Endothelial cell of umbilical vein (primary cell): ENCODE measurements around the gene PFDN4. TPM values are rescaled to one million over a fixed set of nuclear protein-coding genes. Genes with fewer than 3 reads are reported as not detected.

Experiments
- BruUV-seq: library from RNA; stranded (reverse); fragments of 400-500 nt; replicated peaks from 2 replicates; lab custom pipeline; 2021; lab: Mats Ljungman, UMichigan
- CTCF ChIA-PET: fragments of 300-600, 350-600 bp; sonication (Branson Sonifier 250); formaldehyde crosslinking; loops from one replicate; lab custom pipeline; 2021; ENCODE audit warnings: antibody characterized with exemption, inconsistent platforms; lab: Charles Lee
- POLR2A ChIA-PET: fragments of 300-600, 350-600 bp; sonication (Branson Sonifier 250); formaldehyde crosslinking; loops from one replicate; lab custom pipeline; 2021; ENCODE audit warnings: antibody characterized with exemption, inconsistent platforms; lab: Charles Lee
- DNase-seq: peaks from one replicate; pipeline ENCODE4 v3.0.0-alpha.2; 2011; ENCODE audit warnings: low read depth, low spot score
- FAIRE-seq: peaks from 2 replicates; lab custom pipeline; 2011; peaks lifted over from hg19 to GRCh38; lab: Jason Lieb, UNC
- H2AFZ ChIP-seq: 2 replicates; pipeline ENCODE4 v1.6.0; 2012; ENCODE audit warnings: low read depth, low read length, control low read depth, inconsistent platforms
- H3K27ac ChIP-seq: 2 replicates; pipeline ENCODE4 v1.5.1; 2011; ENCODE audit warnings: low read depth, mild to moderate bottlenecking, control low read depth, low read length, moderate library complexity; ENCODE audit not compliant: insufficient read depth
- H3K27me3 ChIP-seq, 2 experiments: 2 replicates each; pipeline versions ENCODE4 v1.6.0 to v1.6.1; 2011; ENCODE audit warnings: low read length in 2 of 2, mixed read lengths in 1 of 2; ENCODE audit not compliant: control insufficient read depth in 2 of 2, insufficient read depth in 2 of 2
- H3K36me3 ChIP-seq, 2 experiments: 2 replicates in 1 of 2; 3 replicates in 1 of 2; pipeline ENCODE4 v1.5.1; 2011; ENCODE audit warnings: low read length in 2 of 2, mild to moderate bottlenecking in 1 of 2, moderate library complexity in 1 of 2; ENCODE audit not compliant: control insufficient read depth in 2 of 2, insufficient read depth in 2 of 2; ENCODE audit errors: extremely low read depth in 1 of 2
- H3K4me1 ChIP-seq: 3 replicates; pipeline ENCODE4 v1.5.1; 2011; ENCODE audit warnings: mild to moderate bottlenecking, low read length; ENCODE audit not compliant: control insufficient read depth, insufficient read depth; ENCODE audit errors: extremely low read depth
- H3K4me2 ChIP-seq: 2 replicates; pipeline ENCODE4 v1.6.1; 2011; ENCODE audit warnings: low read length, control low read depth, mixed read lengths; ENCODE audit not compliant: insufficient read depth
- H3K4me3 ChIP-seq, 3 experiments: fragments of 200-600 bp in 1 of 3; sonication (generic), shearing (Covaris generic) in 1 of 3; replicated peaks in 1 of 3; 2 replicates each; pipeline ENCODE4 v1.5.1; 2011 to 2016; ENCODE audit warnings: control low read depth in 3 of 3, low read length in 3 of 3, mild to moderate bottlenecking in 2 of 3, inconsistent platforms in 1 of 3, low read depth in 1 of 3, moderate library complexity in 1 of 3; ENCODE audit not compliant: insufficient read depth in 1 of 3
- H3K79me2 ChIP-seq: 2 replicates; pipeline ENCODE4 v1.6.0; 2012; ENCODE audit warnings: low read length, inconsistent platforms; ENCODE audit not compliant: control insufficient read depth, insufficient read depth
- H3K9ac ChIP-seq: replicated peaks from 2 replicates; pipeline ENCODE3; 2011; ENCODE audit warnings: low read length, control low read depth; ENCODE audit not compliant: insufficient read depth; ENCODE audit errors: extremely low read depth
- H3K9me1 ChIP-seq: replicated peaks from 3 replicates; pipeline ENCODE4 v1.6.0; 2011; ENCODE audit warnings: mild to moderate bottlenecking, low read length; ENCODE audit not compliant: control insufficient read depth, insufficient read depth; ENCODE audit errors: extremely low read depth
- H3K9me3 ChIP-seq: replicated peaks from 2 replicates; pipeline ENCODE4 v1.5.1; 2012; ENCODE audit warnings: low read length, inconsistent platforms; ENCODE audit not compliant: control insufficient read depth, insufficient read depth
- H4K20me1 ChIP-seq: replicated peaks from 2 replicates; pipeline ENCODE3; 2011; ENCODE audit warnings: mild to moderate bottlenecking, low read length; ENCODE audit not compliant: control insufficient read depth, insufficient read depth; ENCODE audit errors: extremely low read depth
- CTCF ChIP-seq, 2 donors: IDR thresholded peaks; 1 replicate in 1 of 2; 2 replicates in 1 of 2; pipeline ENCODE4 v1.5.1; 2011; ENCODE audit warnings: low read length in 2 of 2, mild to moderate bottlenecking in 2 of 2, moderate library complexity in 2 of 2, control low read depth in 1 of 2, inconsistent platforms in 1 of 2, low read depth in 1 of 2; ENCODE audit not compliant: insufficient read depth in 1 of 2; ENCODE audit errors: extremely low read depth in 1 of 2
- EZH2 ChIP-seq: IDR thresholded peaks from 2 replicates; pipeline ENCODE4 v1.6.1; 2012; ENCODE audit warnings: borderline replicate concordance, low read depth, mild to moderate bottlenecking, moderate library complexity, low read length, inconsistent platforms; ENCODE audit not compliant: severe bottlenecking
- FOS ChIP-seq: IDR thresholded peaks from 2 replicates; pipeline ENCODE4 v1.6.1; 2011; ENCODE audit warnings: mild to moderate bottlenecking, low read length, moderate library complexity, borderline replicate concordance; ENCODE audit not compliant: insufficient read depth
- GATA2 ChIP-seq: IDR thresholded peaks from 2 replicates; pipeline ENCODE4 v1.7.0; 2011; ENCODE audit warnings: low read depth, mild to moderate bottlenecking, moderate library complexity, mixed read lengths, low read length; ENCODE audit not compliant: insufficient read length, insufficient read depth
- JUN ChIP-seq: IDR thresholded peaks from 2 replicates; pipeline ENCODE4 v1.6.1; 2011; ENCODE audit warnings: borderline replicate concordance, low read depth; ENCODE audit not compliant: insufficient read length, insufficient read depth
- MAX ChIP-seq: IDR thresholded peaks from 2 replicates; pipeline ENCODE4 v1.6.1; 2011; ENCODE audit not compliant: insufficient read depth, insufficient read length
- MYC ChIP-seq: IDR thresholded peaks from one replicate; pipeline ENCODE4 v1.6.1; 2011; ENCODE audit warnings: mild to moderate bottlenecking, low read depth, low read length
- POLR2A ChIP-seq: IDR thresholded peaks from 2 replicates; pipeline ENCODE4 v1.6.1; 2012; ENCODE audit warnings: low read depth, mild to moderate bottlenecking, control low read depth, low read length
- POLR2AphosphoS5 ChIP-seq: IDR thresholded peaks from 2 replicates; pipeline ENCODE4 v1.6.1; 2012; ENCODE audit warnings: low read depth, mild to moderate bottlenecking, control low read depth, low read length, moderate library complexity; ENCODE audit not compliant: insufficient read depth
- dilution Hi-C: fragments of 300-500 bp; cut with MboI; formaldehyde crosslinking; loops from one replicate; pipeline ENCODE4 v1.15.0; 2019; ENCODE audit warnings: low sequenced_read_pairs; ENCODE audit not compliant: extremely low pct_ligation_motif_present
- intact Hi-C: fragments of 100-400 bp; cut with micrococcal nuclease; formaldehyde crosslinking; loops from one replicate; pipeline ENCODE4 v1.10.0; 2022
- polyA plus RNA-seq, 4 experiments: library from polyadenylated mRNA; depleted of rRNA in 3 of 4; stranded (reverse) in 3 of 4; unstranded in 1 of 4; fragments of >200 nt; gene quantifications; 2 replicates each; pipeline versions ENCODE4 v1.2.1 to v1.2.3, GENCODE V29; 2011 to 2012; ENCODE audit warnings: missing spikeins in 1 of 4
- total RNA-seq: library from RNA; stranded (reverse); gene quantifications from 2 replicates; pipeline ENCODE4 v1.2.3, GENCODE V29; 2021

PFDN4 gene
- total and polyA plus RNA-seq, 2 donors (not counting 3 experiments of a cell fraction or from before 2014, with no cell fraction given), result 17.5 to 44.2 TPM

GRCh38 chr20:54227241-54227640 is 19.4 kb downstream of the PFDN4 start:
- TF ChIP-seq JUN, result no peak
- TF ChIP-seq GATA2, result no peak
- TF ChIP-seq POLR2A, result no peak
- no peak for TF ChIP-seq MAX
- TF ChIP-seq MYC, result no peak
- no peak for TF ChIP-seq FOS
- no peak for TF ChIP-seq POLR2AphosphoS5
- no peak for TF ChIP-seq CTCF (IDR thresholded peaks at IDR 0.05; ENCODE audit: extremely low read depth in 1 of 2, insufficient read depth in 1 of 2, low read depth in 1 of 2, low read length in 2 of 2)
- no peak for TF ChIP-seq EZH2
- no peaks in the 10 kb centered on the region for H3K36me3 ChIP-seq
- no peak for FAIRE-seq
- no peak overlapping the region for H3K4me3 ChIP-seq
- H3K27me3 ChIP-seq, result no peaks in the 10 kb centered on the region
- intact Hi-C loops, result no loop called here
- H3K9ac ChIP-seq, result no peak overlapping the region
- POLR2A ChIA-PET, result no interaction called here
- no peaks in the 10 kb centered on the region for H3K9me3 ChIP-seq
- no peak overlapping the region for H3K27ac ChIP-seq
- dilution Hi-C loops, result no loop called here
- H3K4me1 ChIP-seq, result peaks cover 2% of the 10 kb centered on the region
- CTCF ChIA-PET, result no interaction called here
- H4K20me1 ChIP-seq, result no peaks in the 10 kb centered on the region
- no peaks in the 10 kb centered on the region for H3K9me1 ChIP-seq
- DNase-seq, result no peak
- no peaks in the 10 kb centered on the region for H3K79me2 ChIP-seq
- no peak overlapping the region for H3K4me2 ChIP-seq
- H2AFZ ChIP-seq, result no peak overlapping the region
- no TSS peak for BruUV-seq
